ENCODE data around the gene MLH1. TPM values are rescaled to one million over a fixed set of nuclear protein-coding genes. Genes with fewer than 3 reads are reported as not detected.
"Not testable (repeated sequence)": the region's sequence is repeated elsewhere in the genome, so short reads cannot be mapped to it uniquely, and the experiment has no call there.

Gene MLH1
- total and polyA plus RNA-seq, 7 donors = 9.0 to 60.3 (median 27.2) TPM

GRCh38 chr3:36957862-36958686 lies 35.2 kb upstream of the MLH1 start:
- Histone ChIP-seq H3K36me3 (no peaks in the 10 kb centered on the region), H3K27ac (no peak overlapping the region), H3K27me3 (no peaks in the 10 kb centered on the region), H3K4me3 (no peak overlapping the region), H3K4me1 (peaks cover 0 to 11% (median 4%) of the 10 kb centered on the region in 4 donors), H3K9me3 (no peaks in the 10 kb centered on the region)
- TF ChIP-seq EP300 (IDR thresholded peaks at IDR 0.05) = no peak
- TF ChIP-seq CTCF (IDR thresholded peaks at IDR 0.05) = no peak
- TF ChIP-seq POLR2A (IDR thresholded peaks at IDR 0.05) = no peak
- no peak for TF ChIP-seq POLR2AphosphoS5 (IDR thresholded peaks at IDR 0.05)
- DNase-seq = no peak
- intact Hi-C loops (cut with DNase I) = loop anchor here (2.0 to 5.0 kb wide), 2 partner anchors 51 to 229 kb away; no protein-coding TSS in a partner anchor
- 17 to 61% methylated on average over 3 of the region's 3 CpGs for WGBS, 2 donors

GRCh38 chr3:36959821-36960220 lies 33.5 kb upstream of the MLH1 start:
- Histone ChIP-seq H3K27ac (no peak overlapping the region), H3K27me3 (no peaks in the 10 kb centered on the region), H3K36me3 (no peaks in the 10 kb centered on the region), H3K9me3 (no peaks in the 10 kb centered on the region), H3K4me1 (peaks cover 0 to 11% (median 4%) of the 10 kb centered on the region in 4 donors), H3K4me3 (no peak overlapping the region)
- WGBS, 2 donors = 8 to 51% methylated on average over 2 of the region's 2 CpGs
- no peak for DNase-seq
- TF ChIP-seq POLR2A (IDR thresholded peaks at IDR 0.05) = no peak
- intact Hi-C loops (cut with DNase I) = loop anchor here (2.0 to 5.0 kb wide), 2 partner anchors 53 to 231 kb away; no protein-coding TSS in a partner anchor

- Histone ChIP-seq H3K36me3 (no peaks in the 10 kb centered on the region), H3K27ac (no peak overlapping the region), H3K27me3 (no peaks in the 10 kb centered on the region), H3K4me1 (peaks cover 0 to 11% (median 4%) of the 10 kb centered on the region in 4 donors), H3K4me3 (no peak overlapping the region), H3K9me3 (no peaks in the 10 kb centered on the region)
- TF ChIP-seq CTCF (IDR thresholded peaks at IDR 0.05) (no peak), POLR2AphosphoS5 (IDR thresholded peaks at IDR 0.05) (no peak), POLR2A (IDR thresholded peaks at IDR 0.05) (no peak), EP300 (IDR thresholded peaks at IDR 0.05) (no peak)
- WGBS, 2 donors = 91 to 94% methylated on average over 4 of the region's 4 CpGs
- DNase-seq = no peak
- intact Hi-C loops (cut with DNase I) = no loop called here
Measured at GRCh38 chr3:36960502-36960901, 32.8 kb upstream of the MLH1 start.

GRCh38 chr3:36963008-36963407 lies 30.3 kb upstream of the MLH1 start:
- H3K4me1 ChIP-seq; intact Hi-C loops (cut with DNase I); H3K4me3 ChIP-seq; H3K36me3 ChIP-seq; H3K27me3 ChIP-seq; H3K27ac ChIP-seq; DNase-seq; H3K9me3 ChIP-seq: not testable (repeated sequence)
- WGBS, 2 donors = 97 to 98% methylated on average over 7 of the region's 7 CpGs

GRCh38 chr3:36964331-36964730 lies 29.0 kb upstream of the MLH1 start:
- DNase-seq = no peak
- H3K27me3 ChIP-seq = no peaks in the 10 kb centered on the region
- no peaks in the 10 kb centered on the region for H3K36me3 ChIP-seq
- TF ChIP-seq EP300 (IDR thresholded peaks at IDR 0.05) = no peak
- no peak for TF ChIP-seq POLR2A (IDR thresholded peaks at IDR 0.05)
- TF ChIP-seq CTCF (IDR thresholded peaks at IDR 0.05) = no peak
- TF ChIP-seq POLR2AphosphoS5 (IDR thresholded peaks at IDR 0.05) = no peak
- intact Hi-C loops (cut with DNase I) = no loop called here
- H3K27ac ChIP-seq = no peak overlapping the region
- H3K4me3 ChIP-seq = no peak overlapping the region
- no peaks in the 10 kb centered on the region for H3K9me3 ChIP-seq
- WGBS, 2 donors = 91 to 94% methylated on average over 1 of the region's 1 CpG
- no peaks in the 10 kb centered on the region for H3K4me1 ChIP-seq

GRCh38 chr3:36964817-36965216 lies 28.5 kb upstream of the MLH1 start:
- DNase-seq = no peak
- no peaks in the 10 kb centered on the region for H3K9me3 ChIP-seq
- no peaks in the 10 kb centered on the region for H3K4me1 ChIP-seq
- no peaks in the 10 kb centered on the region for H3K27me3 ChIP-seq
- H3K27ac ChIP-seq = no peak overlapping the region
- intact Hi-C loops (cut with DNase I) = no loop called here
- no peaks in the 10 kb centered on the region for H3K36me3 ChIP-seq
- no peak for TF ChIP-seq CTCF (IDR thresholded peaks at IDR 0.05)
- TF ChIP-seq POLR2A (IDR thresholded peaks at IDR 0.05) = no peak
- no peak for TF ChIP-seq POLR2AphosphoS5 (IDR thresholded peaks at IDR 0.05)
- TF ChIP-seq EP300 (IDR thresholded peaks at IDR 0.05) = no peak
- no peak overlapping the region for H3K4me3 ChIP-seq

All from sigmoid colon (tissue), 7 donors.